ENCODE measurements around the gene MGAT3. TPM values are rescaled to one million over a fixed set of nuclear protein-coding genes. Genes with fewer than 3 reads are reported as not detected.

The MGAT3 gene
- total and polyA plus RNA-seq, 9 donors, result 0.91 to 5.9 (median 2.1) TPM

- H3K4me3 ChIP-seq, result no peak overlapping the region
- H3K4me1 ChIP-seq (ENCODE audit: insufficient read depth), result no peaks in the 10 kb centered on the region
- 85 to 88% (median 87%) methylated on average over 11 of the region's 11 CpGs for WGBS, 3 donors
- no peak for DNase-seq
- intact Hi-C loops (cut with DNase I), result no loop called here
- H3K27me3 ChIP-seq, result no peaks in the 10 kb centered on the region
- H3K36me3 ChIP-seq, result no peaks in the 10 kb centered on the region
- no peaks in the 10 kb centered on the region for H3K9me3 ChIP-seq
- TF ChIP-seq CTCF (IDR thresholded peaks at IDR 0.05), result no peak
- TF ChIP-seq POLR2A (IDR thresholded peaks at IDR 0.05), result no peak
- no peak for TF ChIP-seq EP300 (IDR thresholded peaks at IDR 0.05)
- no peak overlapping the region for H3K27ac ChIP-seq
Observed at GRCh38 chr22:39414886-39415285, 41.9 kb upstream of the MGAT3 start.

- TF ChIP-seq EP300 (IDR thresholded peaks at IDR 0.05), result no peak
- no peak for TF ChIP-seq POLR2A (IDR thresholded peaks at IDR 0.05)
- no peak for TF ChIP-seq CTCF (IDR thresholded peaks at IDR 0.05)
- Histone ChIP-seq H3K4me3 (no peak overlapping the region), H3K27me3 (no peaks in the 10 kb centered on the region), H3K4me1 (ENCODE audit: insufficient read depth) (no peaks in the 10 kb centered on the region), H3K9me3 (no peaks in the 10 kb centered on the region), H3K27ac (no peak overlapping the region), H3K36me3 (no peaks in the 10 kb centered on the region)
- 91 to 95% (median 93%) methylated on average over 15 to 16 of the region's 16 CpGs for WGBS, 3 donors
- intact Hi-C loops (cut with DNase I), result no loop called here
- no peak for DNase-seq
Observed at GRCh38 chr22:39415506-39415905, 41.3 kb upstream of the MGAT3 start.

- Histone ChIP-seq H3K27me3 (no peaks in the 10 kb centered on the region), H3K27ac (no peak overlapping the region), H3K36me3 (no peaks in the 10 kb centered on the region), H3K4me3 (no peak overlapping the region), H3K9me3 (no peaks in the 10 kb centered on the region), H3K4me1 (ENCODE audit: insufficient read depth) (no peaks in the 10 kb centered on the region)
- intact Hi-C loops (cut with DNase I), result no loop called here
- TF ChIP-seq CTCF (IDR thresholded peaks at IDR 0.05) (no peak), POLR2A (IDR thresholded peaks at IDR 0.05) (no peak), EP300 (IDR thresholded peaks at IDR 0.05) (no peak)
- DNase-seq, result no peak
- WGBS, 3 donors, result 68 to 84% (median 75%) methylated on average over 7 of the region's 7 CpGs
Observed at GRCh38 chr22:39416319-39416718, 40.5 kb upstream of the MGAT3 start.

- Histone ChIP-seq H3K27ac (no peak overlapping the region), H3K36me3 (no peaks in the 10 kb centered on the region), H3K9me3 (no peaks in the 10 kb centered on the region), H3K4me3 (no peak overlapping the region), H3K4me1 (ENCODE audit: insufficient read depth) (no peaks in the 10 kb centered on the region), H3K27me3 (no peaks in the 10 kb centered on the region)
- no peak for DNase-seq
- 85 to 91% (median 86%) methylated on average over 12 of the region's 12 CpGs for WGBS, 3 donors
- TF ChIP-seq EP300 (IDR thresholded peaks at IDR 0.05), result no peak
- no peak for TF ChIP-seq CTCF (IDR thresholded peaks at IDR 0.05)
- TF ChIP-seq POLR2A (IDR thresholded peaks at IDR 0.05), result no peak
- intact Hi-C loops (cut with DNase I), result no loop called here
Observed at GRCh38 chr22:39417641-39418040, 39.2 kb upstream of the MGAT3 start.

GRCh38 chr22:39418696-39419095 lies 38.1 kb upstream of the MGAT3 start:
- intact Hi-C loops (cut with DNase I), result no loop called here
- no peak for DNase-seq
- H3K9me3 ChIP-seq, result no peaks in the 10 kb centered on the region
- H3K27ac ChIP-seq, result no peak overlapping the region
- WGBS, 3 donors, result 89 to 90% (median 90%) methylated on average over 12 of the region's 12 CpGs
- no peak overlapping the region for H3K4me3 ChIP-seq
- H3K27me3 ChIP-seq, result no peaks in the 10 kb centered on the region
- no peak for TF ChIP-seq POLR2A (IDR thresholded peaks at IDR 0.05)
- TF ChIP-seq EP300 (IDR thresholded peaks at IDR 0.05), result no peak
- TF ChIP-seq CTCF (IDR thresholded peaks at IDR 0.05), result no peak
- H3K4me1 ChIP-seq (ENCODE audit: insufficient read depth), result no peaks in the 10 kb centered on the region
- H3K36me3 ChIP-seq, result no peaks in the 10 kb centered on the region
